SK-N-SH treated with all-trans-retinoic acid at 6 μM for 48 hours (cell line): Measurements from ENCODE around the gene RTP5.

ENCODE experiments used
- ARNTL ChIP-seq: fragments of 450-650 bp; formaldehyde crosslinking; IDR thresholded peaks from 2 replicates; pipeline ENCODE4 v1.5.0; 2020; ENCODE audit warnings: low read depth, mild to moderate bottlenecking, moderate library complexity, borderline replicate concordance
- CREB5 ChIP-seq: fragments of 250-450 bp; sonication (Bioruptor Pico); IDR thresholded peaks from 2 replicates; pipeline ENCODE4 v1.5.1; 2020; ENCODE audit warnings: low read depth, mild to moderate bottlenecking, moderate library complexity
- CSDC2 ChIP-seq: fragments of 250-450 bp; sonication (Bioruptor Pico); IDR thresholded peaks from 2 replicates; pipeline ENCODE4 v1.5.0; 2020; ENCODE audit warnings: mild to moderate bottlenecking, moderate library complexity
- OSR1 ChIP-seq: fragments of 250-450 bp; sonication (Bioruptor Pico); IDR thresholded peaks from 2 replicates; pipeline ENCODE4 v1.8.0; 2022; ENCODE audit warnings: moderate library complexity, mild to moderate bottlenecking, inconsistent platforms
- PATZ1 ChIP-seq: fragments of 250-450 bp; sonication (Bioruptor Pico); IDR thresholded peaks from 2 replicates; pipeline ENCODE4 v1.8.0; 2020; ENCODE audit warnings: mild to moderate bottlenecking, moderate library complexity, borderline replicate concordance
- RARB ChIP-seq: fragments of 250-450 bp; sonication (Bioruptor Pico); IDR thresholded peaks from 2 replicates; pipeline ENCODE4 v1.8.0; 2021; ENCODE audit warnings: mild to moderate bottlenecking, moderate library complexity
- ZFP3 ChIP-seq: fragments of 250-450 bp; sonication (Bioruptor Pico); IDR thresholded peaks from 2 replicates; pipeline ENCODE4 v1.5.0; 2020; ENCODE audit warnings: mild to moderate bottlenecking, moderate library complexity
- ZFP30 ChIP-seq: fragments of 450-650 bp; formaldehyde crosslinking; IDR thresholded peaks from 2 replicates; pipeline ENCODE4 v1.5.0; 2022; ENCODE audit warnings: mild to moderate bottlenecking, moderate library complexity
- ZNF70 ChIP-seq: fragments of 450-650 bp; formaldehyde crosslinking; IDR thresholded peaks from 2 replicates; pipeline ENCODE4 v1.5.0; 2020; ENCODE audit warnings: mild to moderate bottlenecking, moderate library complexity

DNA sequence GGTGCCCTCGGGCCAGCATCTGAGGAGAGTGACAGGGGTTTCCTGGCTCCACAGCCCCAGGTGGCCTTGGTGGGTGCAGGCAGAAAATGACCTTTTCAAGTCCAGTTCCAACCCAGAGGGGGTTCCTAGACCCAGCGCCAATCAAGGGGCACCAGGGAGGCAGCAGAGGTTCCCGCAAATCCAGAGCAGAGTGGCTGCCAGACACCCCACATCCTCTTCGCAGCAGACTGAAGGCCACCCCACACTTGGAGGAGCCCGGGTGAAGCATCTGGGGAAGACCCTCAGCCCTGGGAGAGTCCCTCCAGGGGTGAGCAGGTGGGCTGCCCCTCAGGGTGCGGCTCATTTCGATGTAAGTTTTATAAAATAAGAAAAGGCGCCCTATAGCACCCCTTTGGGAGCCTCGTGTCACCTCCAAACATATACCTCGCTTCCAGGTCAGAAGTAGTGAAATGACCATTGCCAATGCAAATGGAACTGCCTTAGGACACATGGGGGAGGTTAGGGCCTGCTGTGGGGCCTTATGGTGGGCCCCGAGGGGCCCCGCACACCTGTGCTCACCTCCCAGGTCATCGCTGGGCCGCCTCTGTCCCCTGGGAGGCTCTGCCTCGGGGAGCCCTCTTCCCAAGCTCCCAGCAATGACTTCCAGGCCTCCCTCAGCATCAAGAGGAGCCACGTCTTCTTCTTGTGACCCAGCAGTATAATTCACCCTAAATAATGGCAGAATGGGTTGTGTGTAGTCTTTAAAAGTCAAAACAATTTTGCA, 11.0 kb downstream of the RTP5 start:
- TF ChIP-seq CREB5 (CRISPR knock-in tag), result no peak
- no peak for TF ChIP-seq ZFP3 (CRISPR knock-in tag)
- TF ChIP-seq PATZ1 (CRISPR knock-in tag), result no peak
- TF ChIP-seq ARNTL (CRISPR knock-in tag), result no peak
- no peak for TF ChIP-seq ZFP30 (CRISPR knock-in tag)
- TF ChIP-seq CSDC2 (CRISPR knock-in tag), result no peak
- TF ChIP-seq ZNF70 (CRISPR knock-in tag), result no peak
- no peak for TF ChIP-seq RARB (CRISPR knock-in tag)
- no peak for TF ChIP-seq OSR1 (CRISPR knock-in tag)
